MG63 (cell line): ENCODE measurements around the gene CASQ2. TPM values are rescaled to one million over a fixed set of nuclear protein-coding genes. Genes with fewer than 3 reads are reported as not detected.

Source experiments
- total RNA-seq: library from RNA; depleted of rRNA; stranded (reverse); fragments of >200 nt; shearing (Covaris generic); gene quantifications from 2 replicates; pipeline ENCODE4 v1.2.3, GENCODE V29; 2014; ENCODE audit warnings: low replicate concordance; rRNA removed

Gene CASQ2
- total RNA-seq, 1 experiment from 2014 or later = not detected

Other genes with a start within 250 kb of the CASQ2 start
- 3.1 and 4.9 TPM in 2 replicates for gene VANGL1, start 126.7 kb downstream of the CASQ2 start, total RNA-seq
- not detected in 2 replicates for gene NHLH2, start 72.4 kb upstream of the CASQ2 start, total RNA-seq
- 0.46 and 0.74 TPM in 2 replicates for gene SLC22A15, start 207.8 kb upstream of the CASQ2 start, total RNA-seq